ENCODE results near the gene CD164L2. TPM values are rescaled to one million over a fixed set of nuclear protein-coding genes. Genes with fewer than 3 reads are reported as not detected.
A peak's percentile ranks its signal among the peaks of the same experiment; 100 is the strongest.

CD164L2 gene
- total and polyA plus RNA-seq, 5 donors from 2014 or later = not detected

DNA sequence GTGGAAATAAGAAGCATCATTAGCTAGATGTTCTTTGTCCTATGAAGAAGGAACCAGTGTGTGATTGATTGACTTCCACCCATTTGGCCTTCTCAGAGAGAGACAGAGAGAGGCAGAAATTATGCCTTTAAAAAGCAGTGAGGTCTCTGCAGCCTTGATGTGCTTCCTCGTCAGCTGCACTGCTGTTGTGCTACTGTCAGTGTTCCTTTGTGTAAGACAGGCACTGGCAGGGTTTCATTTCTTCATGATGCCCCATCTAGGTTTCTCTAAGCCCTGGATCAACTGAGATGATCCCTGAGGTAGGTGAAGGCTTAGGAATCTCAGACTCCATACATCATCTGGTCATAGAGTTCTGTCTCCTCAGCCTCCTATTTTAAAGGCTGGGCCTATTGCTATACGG is 44.2 kb upstream of the CD164L2 start:
- Histone ChIP-seq H3K27ac (ENCODE audit: insufficient read depth, low read length, poor library complexity, severe bottlenecking) (no peak overlapping the region), H3K4me1 (ENCODE audit: control insufficient read depth, insufficient read depth, low read length, poor library complexity, severe bottlenecking) (peaks cover 71% of the 10 kb centered on the region), H3K9me3 (ENCODE audit: control insufficient read depth in 2 of 2, low read length in 2 of 2) (no peaks in the 10 kb centered on the region), H3K36me3 (ENCODE audit: control insufficient read depth, insufficient read depth, low read length) (peaks cover 31% of the 10 kb centered on the region), H3K27me3 (ENCODE audit: control insufficient read depth, insufficient read depth, low read length) (no peaks in the 10 kb centered on the region), H3K4me3 (ENCODE audit: low read depth, low read length) (no peak overlapping the region)
- Mint-ChIP-seq H3K9me3 (no peaks in the 10 kb centered on the region), H3K4me3 (peak overlapping the region; percentile 12 to 87 (median 34)), H3K36me3 (peaks cover 20% of the 10 kb centered on the region), H3K27me3 (no peaks in the 10 kb centered on the region), H3K4me1 (peaks cover 45 to 86% (median 57%) of the 10 kb centered on the region in 4 donors), H3K27ac (peak overlapping the region; percentile 65 to 97 (median 90))
- ATAC-seq (ENCODE audit: low read depth in 2 of 2) = no peak
- no peak for DNase-seq

DNA sequence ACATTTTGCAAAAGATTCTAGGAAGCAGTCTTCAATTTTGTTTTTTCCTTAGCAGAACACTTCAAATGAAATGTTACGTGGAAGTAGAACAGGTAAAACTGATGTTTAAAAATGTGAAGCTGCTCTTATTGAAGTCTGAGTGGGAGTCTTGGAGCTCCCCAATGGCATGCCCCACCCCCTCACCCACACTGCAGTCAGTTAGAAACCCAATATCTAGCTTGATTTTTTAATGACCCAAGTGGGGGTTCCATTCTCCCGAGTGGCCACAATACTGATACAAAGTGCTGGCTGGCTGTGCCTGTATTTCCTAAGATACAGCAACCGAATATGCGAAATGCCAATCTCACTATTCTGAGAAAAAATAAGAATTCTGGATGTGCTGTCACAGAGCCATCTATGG is 40.6 kb upstream of the CD164L2 start:
- peaks cover 36% of the 10 kb centered on the region for H3K36me3 ChIP-seq (ENCODE audit: control insufficient read depth, insufficient read depth, low read length)
- peaks cover 19% of the 10 kb centered on the region for H3K36me3 Mint-ChIP-seq
- no peaks in the 10 kb centered on the region for H3K9me3 Mint-ChIP-seq
- peak overlapping the region; percentile 14 for H3K27ac ChIP-seq (ENCODE audit: insufficient read depth, low read length, poor library complexity, severe bottlenecking)
- H3K9me3 ChIP-seq (ENCODE audit: control insufficient read depth in 2 of 2, low read length in 2 of 2) = no peaks in the 10 kb centered on the region
- H3K4me1 Mint-ChIP-seq = peaks cover 43 to 79% (median 55%) of the 10 kb centered on the region in 4 donors
- H3K4me3 ChIP-seq (ENCODE audit: low read depth, low read length) = no peak overlapping the region
- peaks cover 50% of the 10 kb centered on the region for H3K4me1 ChIP-seq (ENCODE audit: control insufficient read depth, insufficient read depth, low read length, poor library complexity, severe bottlenecking)
- DNase-seq (no peak), ATAC-seq (ENCODE audit: low read depth in 2 of 2) (no peak)
- no peaks in the 10 kb centered on the region for H3K27me3 Mint-ChIP-seq
- peak overlapping the region in 2 of 4 donors; percentile 1 to 54 for H3K4me3 Mint-ChIP-seq
- H3K27me3 ChIP-seq (ENCODE audit: control insufficient read depth, insufficient read depth, low read length) = no peaks in the 10 kb centered on the region
- peak overlapping the region in 2 of 3 donors; percentile 67 to 72 for H3K27ac Mint-ChIP-seq

DNA sequence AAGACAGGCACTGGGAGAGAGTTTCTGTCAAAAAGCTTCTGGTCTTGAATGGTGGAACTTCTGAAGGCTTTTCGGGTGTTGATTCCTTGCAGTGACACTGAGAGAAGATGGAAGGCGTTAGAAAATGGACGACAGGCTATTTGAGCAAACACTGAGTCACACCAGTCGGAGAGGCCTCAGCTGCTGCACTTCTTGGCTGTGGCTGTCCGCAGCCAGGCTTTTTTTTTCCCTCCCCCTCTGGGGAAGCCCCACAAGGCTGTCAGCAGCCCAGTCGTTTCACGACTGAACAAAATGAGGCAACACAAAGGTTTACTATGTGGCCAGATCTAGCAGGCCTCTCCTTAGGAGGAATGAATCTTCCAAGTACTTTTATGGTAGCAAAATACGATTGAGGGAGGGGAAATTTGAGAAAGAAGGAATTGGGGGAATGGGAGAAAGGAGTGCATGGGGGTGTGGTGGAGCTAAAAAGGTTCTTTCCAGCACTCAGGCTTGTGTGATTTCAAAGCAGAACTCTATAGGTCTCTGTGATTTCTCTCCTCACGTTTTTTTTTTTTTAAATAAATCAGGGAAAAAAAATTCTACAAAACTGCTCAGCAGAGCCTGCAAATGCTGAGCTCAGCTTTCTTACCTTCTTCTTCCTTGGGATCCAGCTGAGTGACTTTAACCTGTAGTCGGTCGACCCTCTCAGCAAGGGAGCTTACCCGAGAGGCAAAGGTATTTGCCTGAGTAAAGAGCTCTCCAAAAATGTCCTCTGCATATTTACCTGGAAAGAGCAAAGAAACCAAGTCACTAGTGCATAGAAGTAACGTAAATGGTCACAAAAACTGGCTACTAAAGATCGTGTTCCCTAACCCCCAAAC is 35.4 kb upstream of the CD164L2 start:
- H3K27me3 Mint-ChIP-seq = no peaks in the 10 kb centered on the region
- peaks cover 40% of the 10 kb centered on the region for H3K36me3 Mint-ChIP-seq
- Histone ChIP-seq H3K36me3 (ENCODE audit: control insufficient read depth, insufficient read depth, low read length) (peaks cover 56% of the 10 kb centered on the region), H3K4me1 (ENCODE audit: control insufficient read depth, insufficient read depth, low read length, poor library complexity, severe bottlenecking) (peaks cover 32% of the 10 kb centered on the region), H3K27me3 (ENCODE audit: control insufficient read depth, insufficient read depth, low read length) (no peaks in the 10 kb centered on the region), H3K27ac (ENCODE audit: insufficient read depth, low read length, poor library complexity, severe bottlenecking) (peak overlapping the region; percentile 49), H3K4me3 (ENCODE audit: low read depth, low read length) (peak overlapping the region; percentile 10), H3K9me3 (ENCODE audit: control insufficient read depth in 2 of 2, low read length in 2 of 2) (no peaks in the 10 kb centered on the region)
- peak overlapping the region; percentile 88 to 91 (median 89) for H3K27ac Mint-ChIP-seq
- no peaks in the 10 kb centered on the region for H3K9me3 Mint-ChIP-seq
- DNase-seq (peak in 1 of 3 donors; percentile 60), ATAC-seq (ENCODE audit: low read depth in 2 of 2) (peak; percentile 61 to 73)
- peak overlapping the region in 3 of 4 donors; percentile 29 to 69 (median 41) for H3K4me3 Mint-ChIP-seq
- H3K4me1 Mint-ChIP-seq = peaks cover 26 to 64% (median 46%) of the 10 kb centered on the region in 4 donors

DNA sequence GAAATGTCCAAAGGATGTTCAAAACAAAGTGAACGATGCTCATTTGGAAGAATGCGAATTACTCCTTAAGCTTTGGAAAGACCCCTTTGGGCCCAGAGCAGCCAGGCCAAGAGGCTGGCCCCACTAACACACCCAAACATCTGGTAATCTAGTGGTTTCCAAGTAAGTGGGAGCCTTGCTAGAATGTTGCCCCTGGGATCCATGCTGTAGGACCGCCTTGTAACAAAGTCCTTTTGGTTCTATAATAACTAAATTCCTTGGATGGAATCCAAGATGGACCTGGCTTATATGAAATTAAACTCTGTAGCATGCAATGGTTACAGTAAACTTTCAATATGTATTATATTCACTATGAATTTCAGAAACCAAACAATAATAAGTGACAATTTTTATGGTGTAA is 34.6 kb upstream of the CD164L2 start:
- Histone ChIP-seq H3K4me3 (ENCODE audit: low read depth, low read length) (no peak overlapping the region), H3K27ac (ENCODE audit: insufficient read depth, low read length, poor library complexity, severe bottlenecking) (peak overlapping the region; percentile 49), H3K27me3 (ENCODE audit: control insufficient read depth, insufficient read depth, low read length) (no peaks in the 10 kb centered on the region), H3K36me3 (ENCODE audit: control insufficient read depth, insufficient read depth, low read length) (peaks cover 64% of the 10 kb centered on the region), H3K4me1 (ENCODE audit: control insufficient read depth, insufficient read depth, low read length, poor library complexity, severe bottlenecking) (peaks cover 26% of the 10 kb centered on the region), H3K9me3 (ENCODE audit: control insufficient read depth in 2 of 2, low read length in 2 of 2) (no peaks in the 10 kb centered on the region)
- Mint-ChIP-seq H3K27ac (peak overlapping the region; percentile 88 to 91 (median 89)), H3K4me3 (peak overlapping the region in 2 of 4 donors; percentile 16 to 69), H3K27me3 (no peaks in the 10 kb centered on the region), H3K9me3 (no peaks in the 10 kb centered on the region), H3K36me3 (peaks cover 42% of the 10 kb centered on the region), H3K4me1 (peaks cover 24 to 58% (median 44%) of the 10 kb centered on the region in 4 donors)
- ATAC-seq (ENCODE audit: low read depth in 2 of 2) = no peak
- DNase-seq = no peak

DNA sequence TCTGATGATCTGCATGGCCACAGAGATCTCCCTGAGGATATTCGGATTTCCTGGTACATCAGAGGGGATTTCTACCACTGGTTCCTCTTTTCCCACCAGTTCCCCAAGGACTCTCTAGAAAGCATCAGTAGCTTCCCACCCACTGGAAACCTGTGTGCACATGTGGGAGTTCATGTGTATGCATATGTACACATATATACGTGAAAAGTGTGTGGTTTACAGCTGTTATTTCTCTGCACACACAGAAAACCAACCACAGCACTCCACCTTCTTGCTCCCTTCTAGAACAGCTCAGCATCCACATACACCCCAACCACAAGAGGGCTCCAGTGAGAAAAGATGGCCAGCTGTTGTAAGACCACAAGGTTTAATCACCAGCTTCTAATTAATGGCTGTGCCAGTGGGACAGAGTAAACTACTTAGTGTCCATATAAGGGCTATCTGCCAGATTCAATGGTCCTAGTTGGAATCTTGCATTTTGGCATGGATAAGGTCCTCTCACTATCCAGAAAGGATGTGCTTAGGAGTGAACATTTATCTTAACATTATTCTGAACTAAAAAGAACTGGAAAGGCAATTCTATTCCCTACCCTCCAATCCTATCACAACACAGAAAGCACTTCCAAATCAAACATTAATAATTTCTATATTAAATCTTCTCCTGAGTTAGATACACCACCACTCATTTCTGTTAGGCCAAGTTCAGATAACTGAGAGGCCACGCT is 33.4 kb upstream of the CD164L2 start:
- H3K36me3 Mint-ChIP-seq = peaks cover 42% of the 10 kb centered on the region
- Histone ChIP-seq H3K36me3 (ENCODE audit: control insufficient read depth, insufficient read depth, low read length) (peaks cover 76% of the 10 kb centered on the region), H3K4me1 (ENCODE audit: control insufficient read depth, insufficient read depth, low read length, poor library complexity, severe bottlenecking) (peaks cover 14% of the 10 kb centered on the region), H3K9me3 (ENCODE audit: control insufficient read depth in 2 of 2, low read length in 2 of 2) (no peaks in the 10 kb centered on the region), H3K27me3 (ENCODE audit: control insufficient read depth, insufficient read depth, low read length) (no peaks in the 10 kb centered on the region), H3K4me3 (ENCODE audit: low read depth, low read length) (no peak overlapping the region), H3K27ac (ENCODE audit: insufficient read depth, low read length, poor library complexity, severe bottlenecking) (no peak overlapping the region)
- peaks cover 19 to 52% (median 37%) of the 10 kb centered on the region in 4 donors for H3K4me1 Mint-ChIP-seq
- peak in 2 of 3 donors; percentile 69 to 85 for DNase-seq
- peak; percentile 53 to 74 for ATAC-seq (ENCODE audit: low read depth in 2 of 2)
- H3K27me3 Mint-ChIP-seq = no peaks in the 10 kb centered on the region
- peak overlapping the region; percentile 56 to 71 (median 57) for H3K27ac Mint-ChIP-seq
- peak overlapping the region in 1 of 4 donors; percentile 20 for H3K4me3 Mint-ChIP-seq
- no peaks in the 10 kb centered on the region for H3K9me3 Mint-ChIP-seq

DNA sequence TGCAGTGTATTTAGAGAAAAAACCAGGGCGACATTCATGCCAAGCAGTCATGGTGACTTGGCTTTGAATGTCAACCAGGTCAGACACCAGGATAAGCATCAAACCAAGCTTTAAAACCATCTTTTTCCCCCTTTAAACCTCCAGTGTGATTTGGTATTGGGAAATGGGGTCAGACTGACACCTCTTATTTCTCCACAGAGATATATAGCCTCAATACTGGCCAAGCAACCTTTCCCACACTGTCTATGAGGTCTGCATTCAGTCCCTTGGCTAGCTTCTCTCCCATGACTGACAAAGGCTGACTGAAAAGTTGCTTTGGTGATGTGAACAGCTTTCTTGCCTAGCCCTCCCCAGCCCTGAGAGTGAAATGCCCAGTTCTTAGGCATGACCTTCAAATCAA is 31.0 kb upstream of the CD164L2 start:
- Histone ChIP-seq H3K4me3 (ENCODE audit: low read depth, low read length) (no peak overlapping the region), H3K27me3 (ENCODE audit: control insufficient read depth, insufficient read depth, low read length) (no peaks in the 10 kb centered on the region), H3K4me1 (ENCODE audit: control insufficient read depth, insufficient read depth, low read length, poor library complexity, severe bottlenecking) (peaks cover 9% of the 10 kb centered on the region), H3K9me3 (ENCODE audit: control insufficient read depth in 2 of 2, low read length in 2 of 2) (no peaks in the 10 kb centered on the region), H3K36me3 (ENCODE audit: control insufficient read depth, insufficient read depth, low read length) (peaks cover 95% of the 10 kb centered on the region), H3K27ac (ENCODE audit: insufficient read depth, low read length, poor library complexity, severe bottlenecking) (no peak overlapping the region)
- H3K27me3 Mint-ChIP-seq = no peaks in the 10 kb centered on the region
- DNase-seq = no peak
- peaks cover 47% of the 10 kb centered on the region for H3K36me3 Mint-ChIP-seq
- peaks cover 16 to 35% (median 26%) of the 10 kb centered on the region in 4 donors for H3K4me1 Mint-ChIP-seq
- ATAC-seq (ENCODE audit: low read depth in 2 of 2) = no peak
- H3K9me3 Mint-ChIP-seq = no peaks in the 10 kb centered on the region
- no peak overlapping the region for H3K4me3 Mint-ChIP-seq
- no peak overlapping the region for H3K27ac Mint-ChIP-seq

DNA sequence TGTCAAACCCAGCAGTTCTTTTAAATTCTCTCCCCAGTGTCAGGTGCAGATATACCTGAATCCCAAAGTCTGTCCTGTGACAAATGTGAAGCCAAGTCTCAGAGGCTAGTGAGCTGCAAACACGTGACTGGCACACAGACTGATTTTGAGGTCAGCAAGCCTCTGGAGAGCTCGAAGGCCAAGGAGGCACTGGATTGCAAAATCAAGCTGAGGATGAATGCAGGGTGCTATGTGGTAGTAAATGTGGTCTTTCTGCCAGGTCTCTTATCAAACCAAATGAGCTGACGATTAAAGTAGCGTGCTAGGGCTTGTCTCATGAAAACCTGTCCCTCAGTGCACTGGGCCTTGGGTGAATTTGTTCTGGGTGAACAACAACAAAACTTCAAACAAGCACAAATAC is 29.9 kb upstream of the CD164L2 start:
- H3K27ac Mint-ChIP-seq = peak overlapping the region in 1 of 3 donors; percentile 51

More for the DNA sequence above, 29.9 kb upstream of the CD164L2 start:
- no peak overlapping the region for H3K27ac ChIP-seq (ENCODE audit: insufficient read depth, low read length, poor library complexity, severe bottlenecking)
- Mint-ChIP-seq H3K4me1 (peaks cover 6 to 24% (median 15%) of the 10 kb centered on the region in 4 donors), H3K9me3 (no peaks in the 10 kb centered on the region), H3K36me3 (peaks cover 44% of the 10 kb centered on the region), H3K4me3 (no peak overlapping the region), H3K27me3 (no peaks in the 10 kb centered on the region)
- no peak for DNase-seq
- H3K4me3 ChIP-seq (ENCODE audit: low read depth, low read length) = no peak overlapping the region
- no peak for ATAC-seq (ENCODE audit: low read depth in 2 of 2)
- no peaks in the 10 kb centered on the region for H3K27me3 ChIP-seq (ENCODE audit: control insufficient read depth, insufficient read depth, low read length)
- peaks cover 96% of the 10 kb centered on the region for H3K36me3 ChIP-seq (ENCODE audit: control insufficient read depth, insufficient read depth, low read length)
- H3K9me3 ChIP-seq (ENCODE audit: control insufficient read depth in 2 of 2, low read length in 2 of 2) = no peaks in the 10 kb centered on the region
- H3K4me1 ChIP-seq (ENCODE audit: control insufficient read depth, insufficient read depth, low read length, poor library complexity, severe bottlenecking) = no peaks in the 10 kb centered on the region
